Activated T-cell treated with anti-CD3 and anti-CD28 coated beads for 4 hours (primary cell): ENCODE measurements around the gene KIF5C.

Source experiments
- DNase-seq: peaks from one replicate; pipeline ENCODE4 v3.0.0-alpha.2; 2020

KIF5C gene

GRCh38 chr2:149021271-149021719 lies 146.3 kb downstream of the KIF5C start:
- no peak for DNase-seq

GRCh38 chr2:149021761-149022160 lies 146.7 kb downstream of the KIF5C start:
- no peak for DNase-seq

- DNase-seq, result no peak
These were observed 148.1 kb downstream of the KIF5C start for GRCh38 chr2:149023091-149023490.

- no peak for DNase-seq
These were observed 152.7 kb downstream of the KIF5C start for GRCh38 chr2:149027590-149028250.

- DNase-seq, result no peak
These were observed 153.3 kb downstream of the KIF5C start for GRCh38 chr2:149028377-149028776.

- no peak for DNase-seq
These were observed 153.9 kb downstream of the KIF5C start for GRCh38 chr2:149028891-149029290.

- DNase-seq, result no peak
These were observed 154.4 kb downstream of the KIF5C start for GRCh38 chr2:149029307-149029965.

- DNase-seq, result no peak
These were observed 156.4 kb downstream of the KIF5C start for GRCh38 chr2:149031396-149031795.

- DNase-seq, result no peak
These were observed 158.7 kb downstream of the KIF5C start for GRCh38 chr2:149033716-149034115.

- DNase-seq, result no peak
These were observed 159.4 kb downstream of the KIF5C start for GRCh38 chr2:149034406-149034805.

GRCh38 chr2:149036507-149037293 lies 161.7 kb downstream of the KIF5C start:
- no peak for DNase-seq

GRCh38 chr2:149037851-149038250 lies 162.8 kb downstream of the KIF5C start:
- no peak for DNase-seq

- no peak for DNase-seq
These were observed 163.6 kb downstream of the KIF5C start, which contains the start of gene LYPD6B for GRCh38 chr2:149038442-149039212. TSS of gene LYPD6B (plus strand) at chr2:149038699. CDS start at chr2:149130949, 92,250 bp downstream.

- DNase-seq, result no peak
These were observed 164.2 kb downstream of the KIF5C start for GRCh38 chr2:149039213-149039724.

- peak; percentile 39 for DNase-seq
These were observed 165.4 kb downstream of the KIF5C start for GRCh38 chr2:149040451-149040850.

- DNase-seq, result no peak
These were observed 166.5 kb downstream of the KIF5C start for GRCh38 chr2:149041482-149041881.

- DNase-seq, result no peak
These were observed 167.9 kb downstream of the KIF5C start for GRCh38 chr2:149042881-149043280.

GRCh38 chr2:149044500-149044899 lies 169.5 kb downstream of the KIF5C start:
- no peak for DNase-seq

- no peak for DNase-seq
These were observed 172.1 kb downstream of the KIF5C start for GRCh38 chr2:149047118-149047517.

GRCh38 chr2:149049142-149049541 lies 174.1 kb downstream of the KIF5C start:
- no peak for DNase-seq

GRCh38 chr2:149050188-149050587 lies 175.2 kb downstream of the KIF5C start:
- DNase-seq, result no peak

GRCh38 chr2:149055751-149056150 lies 180.7 kb downstream of the KIF5C start:
- DNase-seq, result no peak
